HEK293 (cell line): ENCODE measurements around the gene AKAP6.

ENCODE experiments used
- CTCF ChIP-seq: fragments of 450-650 bp; formaldehyde crosslinking; IDR thresholded peaks from 2 replicates; pipeline ENCODE4 v1.5.1; 2016; ENCODE audit warnings: missing biosample characterization, missing genetic modification characterization
- KLF10 ChIP-seq: fragments of 450-650 bp; IDR thresholded peaks from 2 replicates; pipeline ENCODE4 v1.5.1; 2018; ENCODE audit warnings: missing biosample characterization, mild to moderate bottlenecking, missing genetic modification characterization
- MYNN ChIP-seq: fragments of 450-650 bp; formaldehyde crosslinking; IDR thresholded peaks from 2 replicates; pipeline ENCODE4 v1.5.1; 2016; ENCODE audit warnings: missing biosample characterization, missing genetic modification characterization, borderline replicate concordance
- PRDM4 ChIP-seq: fragments of 450-650 bp; formaldehyde crosslinking; IDR thresholded peaks from 2 replicates; pipeline ENCODE4 v1.5.1; 2017; ENCODE audit warnings: missing biosample characterization, missing genetic modification characterization
- ZNF174 ChIP-seq: fragments of 450-650 bp; formaldehyde crosslinking; IDR thresholded peaks from 2 replicates; pipeline ENCODE4 v1.5.0; 2017; ENCODE audit warnings: missing biosample characterization, mild to moderate bottlenecking, missing genetic modification characterization
- ZNF2 ChIP-seq: fragments of 450-650 bp; formaldehyde crosslinking; IDR thresholded peaks from 2 replicates; pipeline ENCODE4 v1.5.1; 2016; ENCODE audit warnings: missing biosample characterization, missing genetic modification characterization
- ZNF274 ChIP-seq, 2 experiments: fragments of 200-500 bp in 1 of 2; fragments of 450-650 bp in 1 of 2; sonication (Bioruptor generic) in 1 of 2; formaldehyde crosslinking in 1 of 2; IDR thresholded peaks; 2 replicates each; pipeline versions ENCODE4 v1.5.1 to v1.6.1; 2014 to 2016; ENCODE audit warnings: borderline replicate concordance in 1 of 2, inconsistent platforms in 1 of 2, low read length in 1 of 2, missing biosample characterization in 1 of 2, missing genetic modification characterization in 1 of 2
- ZNF548 ChIP-seq: fragments of 450-650 bp; formaldehyde crosslinking; IDR thresholded peaks from 2 replicates; pipeline ENCODE4 v1.5.1; 2016; ENCODE audit warnings: missing biosample characterization, missing genetic modification characterization
- ZNF707 ChIP-seq: fragments of 450-650 bp; formaldehyde crosslinking; IDR thresholded peaks from 2 replicates; pipeline ENCODE4 v1.5.1; 2016; ENCODE audit warnings: missing biosample characterization, missing genetic modification characterization
- ZNF768 ChIP-seq: fragments of 450-650 bp; formaldehyde crosslinking; IDR thresholded peaks from 2 replicates; pipeline ENCODE4 v1.5.1; 2018; ENCODE audit warnings: missing biosample characterization, mild to moderate bottlenecking, missing genetic modification characterization
- ZNF792 ChIP-seq: fragments of 450-650 bp; formaldehyde crosslinking; IDR thresholded peaks from 2 replicates; pipeline ENCODE4 v1.5.1; 2016; ENCODE audit warnings: missing biosample characterization, missing genetic modification characterization

GRCh38 chr14:32847867-32848266 lies 518.8 kb downstream of the AKAP6 start:
- no peak for TF ChIP-seq CTCF
- no peak for TF ChIP-seq ZNF2 (tag by site-specific recombination)
- no peak for TF ChIP-seq ZNF707 (tag by site-specific recombination)
- TF ChIP-seq ZNF792 = no peak
- TF ChIP-seq ZNF274 (IDR thresholded peaks at IDR 0.05; ENCODE audit: low read length) = no peak
- TF ChIP-seq ZNF274 (tag by site-specific recombination; IDR thresholded peaks at IDR 0.05; ENCODE audit: borderline replicate concordance) = no peak
- TF ChIP-seq ZNF548 (tag by site-specific recombination) = no peak
- no peak for TF ChIP-seq ZNF768
- TF ChIP-seq MYNN (tag by site-specific recombination) = no peak
- TF ChIP-seq PRDM4 = no peak
- TF ChIP-seq KLF10 = no peak
- no peak for TF ChIP-seq ZNF174 (tag by site-specific recombination)
